Measurements from ENCODE around the gene BCL2L15. TPM values are rescaled to one million over a fixed set of nuclear protein-coding genes. Genes with fewer than 3 reads are reported as not detected.

BCL2L15 gene
- total and polyA plus RNA-seq, 2 of the 8 experiments (the other 6 are each of a cell fraction or from before 2014, with no cell fraction given) = 0.32 to 0.36 TPM

- TF ChIP-seq CHD7 (IDR thresholded peaks at IDR 0.05; ENCODE audit: insufficient replicate concordance, low read length) (no peak), KDM1A (IDR thresholded peaks at IDR 0.05; ENCODE audit: borderline replicate concordance, low read length) (no peak), CTCF (IDR thresholded peaks at IDR 0.05; ENCODE audit: control extremely low read depth in 1 of 3, insufficient read depth in 1 of 3, low read depth in 1 of 3, low read length in 3 of 3) (no peak), SAP30 (IDR thresholded peaks at IDR 0.05; ENCODE audit: insufficient read depth, insufficient replicate concordance, low read length) (no peak), POLR2A (IDR thresholded peaks at IDR 0.05; ENCODE audit: control extremely low read depth in 1 of 2, low read depth in 2 of 2, low read length in 2 of 2) (no peak), HDAC6 (IDR thresholded peaks at IDR 0.05; ENCODE audit: low read depth, low read length) (no peak), RBBP5 (IDR thresholded peaks at IDR 0.05; ENCODE audit: borderline replicate concordance, low read depth, low read length) (peak; percentile 82; the same call in 1 of the 2 replicates)
Measured at GRCh38 chr1:113928941-113929749, 41.8 kb upstream of the BCL2L15 start, which contains the start of gene HIPK1 (continued).
